Naive thymus-derived CD4-positive, alpha-beta T cell (primary cell): ENCODE results near the gene CENPH. TPM values are rescaled to one million over a fixed set of nuclear protein-coding genes. Genes with fewer than 3 reads are reported as not detected.
"Not testable (repeated sequence)": the region's sequence is repeated elsewhere in the genome, so short reads cannot be mapped to it uniquely, and the experiment has no call there.

ENCODE experiments used
- ATAC-seq: fragments of 150-1000 bp; cut with Tn5 transposase; 2 replicates; pipeline ENCODE4 v1.10.0; 2021; ENCODE audit warnings: mild to moderate bottlenecking, moderate library complexity
- CTCF ChIA-PET: fragments of 350-600 bp; sonication (Branson Sonifier 250); formaldehyde crosslinking; loops from one replicate; lab custom pipeline; 2021; ENCODE audit warnings: antibody characterized with exemption; lab: Charles Lee
- POLR2A ChIA-PET: fragments of 350-600 bp; sonication (Branson Sonifier 250); formaldehyde crosslinking; loops from one replicate; lab custom pipeline; 2021; ENCODE audit warnings: antibody characterized with exemption, inconsistent platforms; lab: Charles Lee
- DNase-seq, 9 donors: peaks; one replicate each; pipeline versions ENCODE4 v3.0.0 to v3.0.0-alpha.2; 2020 to 2022; ENCODE audit warnings: mixed read lengths in 1 of 9
- H3K27ac ChIP-seq: one replicate; pipeline ENCODE4 v1.7.0; 2013; ENCODE audit warnings: mild to moderate bottlenecking, low read depth, low read length, moderate library complexity
- H3K27me3 ChIP-seq, 2 donors: one replicate each; pipeline ENCODE4 v1.7.0; 2013; ENCODE audit warnings: low read length in 2 of 2, mild to moderate bottlenecking in 2 of 2, moderate library complexity in 2 of 2; ENCODE audit not compliant: control insufficient read depth in 2 of 2, insufficient read depth in 2 of 2
- H3K36me3 ChIP-seq, 3 experiments: 1 replicate in 2 of 3; 2 replicates in 1 of 3; pipeline ENCODE4 v1.7.0; 2013; ENCODE audit warnings: low read length in 3 of 3, mild to moderate bottlenecking in 3 of 3, moderate library complexity in 1 of 3; ENCODE audit not compliant: insufficient read depth in 3 of 3, control insufficient read depth in 2 of 3
- H3K4me1 ChIP-seq, 2 donors: one replicate each; pipeline ENCODE4 v1.7.0; 2013; ENCODE audit warnings: low read length in 2 of 2, mild to moderate bottlenecking in 2 of 2, moderate library complexity in 1 of 2; ENCODE audit not compliant: control insufficient read depth in 2 of 2, insufficient read depth in 2 of 2
- H3K4me3 ChIP-seq: 2 replicates; pipeline ENCODE4 v1.7.0; 2013; ENCODE audit warnings: mild to moderate bottlenecking, low read length
- H3K9me3 ChIP-seq, 3 experiments: 1 replicate in 2 of 3; 2 replicates in 1 of 3; pipeline ENCODE4 v1.7.0; 2013; ENCODE audit warnings: low read length in 3 of 3; ENCODE audit not compliant: control insufficient read depth in 2 of 3
- H3K27ac Mint-ChIP-seq, 9 donors: one replicate each; pipeline ENCODE4 v1.8.0; 2020 to 2022; ENCODE audit warnings: mixed read lengths in 9 of 9, mild to moderate bottlenecking in 8 of 9, moderate library complexity in 5 of 9, inconsistent platforms in 2 of 9
- H3K27me3 Mint-ChIP-seq, 5 donors: one replicate each; pipeline ENCODE4 v1.8.0; 2021 to 2022; ENCODE audit warnings: mixed read lengths in 5 of 5, mild to moderate bottlenecking in 1 of 5
- H3K36me3 Mint-ChIP-seq, 5 donors: one replicate each; pipeline ENCODE4 v1.8.0; 2020 to 2022; ENCODE audit warnings: mixed read lengths in 5 of 5, mild to moderate bottlenecking in 3 of 5, inconsistent platforms in 1 of 5
- H3K4me1 Mint-ChIP-seq, 7 donors: one replicate each; pipeline ENCODE4 v1.8.0; 2020 to 2022; ENCODE audit warnings: mixed read lengths in 7 of 7, mild to moderate bottlenecking in 3 of 7, inconsistent platforms in 1 of 7
- H3K4me3 Mint-ChIP-seq, 10 donors: one replicate each; pipeline ENCODE4 v1.8.0; 2020 to 2022; ENCODE audit warnings: mild to moderate bottlenecking in 10 of 10, mixed read lengths in 10 of 10, moderate library complexity in 6 of 10, inconsistent platforms in 2 of 10
- H3K9me3 Mint-ChIP-seq, 11 donors: one replicate each; pipeline ENCODE4 v1.8.0; 2020 to 2022; ENCODE audit warnings: mixed read lengths in 11 of 11, mild to moderate bottlenecking in 4 of 11, inconsistent platforms in 1 of 11, moderate library complexity in 1 of 11
- intact Hi-C, 2 donors: fragments of 100-400 bp; cut with micrococcal nuclease; formaldehyde crosslinking; loops; one replicate each; pipeline ENCODE4 v1.15.1; 2023
- polyA plus RNA-seq, 2 donors: library from polyadenylated mRNA; unstranded; fragments of 300-500 nt; fragmentation: Illumina TruSeq; gene quantifications; one replicate each; pipeline ENCODE4 v1.2.3, GENCODE V29; 2021
- total RNA-seq, 6 experiments: library from RNA in 5 of 6; stranded (reverse) in 5 of 6; gene quantifications; 1 replicate in 5 of 6; 2 replicates in 1 of 6; pipeline ENCODE4 v1.2.3 and lab custom pipeline; 2021 to 2026

The CENPH gene
- total and polyA plus RNA-seq, 7 experiments from 2014 or later, result 3.4 to 25.3 (median 8.2) TPM

GRCh38 chr5:69245031-69245430 is 55.6 kb downstream of the CENPH start:
- Histone ChIP-seq H3K36me3 (peaks cover 0 to 2% (median 0%) of the 10 kb centered on the region in 3 experiments), H3K9me3 (peaks cover 0 to 4% (median 0%) of the 10 kb centered on the region in 3 experiments), H3K27ac (no peak overlapping the region), H3K4me1 (peaks cover 0 to 4% of the 10 kb centered on the region in 2 donors), H3K4me3 (no peak overlapping the region), H3K27me3 (no peaks in the 10 kb centered on the region)
- Mint-ChIP-seq H3K36me3 (peaks cover 8 to 68% (median 62%) of the 10 kb centered on the region in 5 donors), H3K27ac (no peak overlapping the region), H3K4me3 (no peak overlapping the region), H3K27me3 (no peaks in the 10 kb centered on the region), H3K4me1 (peaks cover 25 to 80% (median 60%) of the 10 kb centered on the region in 7 donors), H3K9me3 (peaks cover 0 to 29% (median 6%) of the 10 kb centered on the region in 11 donors)
- POLR2A ChIA-PET, result no interaction called here
- DNase-seq (no peak), ATAC-seq (no peak)
- intact Hi-C loops, result loop anchor here in 1 of 2 donors (1.0 kb wide), 1 partner anchor 8 kb away; no protein-coding TSS in a partner anchor
- CTCF ChIA-PET, result no interaction called here

GRCh38 chr5:69248019-69248418 is 58.6 kb downstream of the CENPH start:
- Mint-ChIP-seq H3K4me1 (peaks cover 14 to 56% (median 40%) of the 10 kb centered on the region in 7 donors), H3K27me3 (no peaks in the 10 kb centered on the region), H3K9me3 (peaks cover 0 to 29% (median 6%) of the 10 kb centered on the region in 11 donors), H3K36me3 (peaks cover 4 to 54% (median 43%) of the 10 kb centered on the region in 5 donors), H3K27ac (no peak overlapping the region), H3K4me3 (no peak overlapping the region)
- Histone ChIP-seq H3K4me3 (no peak overlapping the region), H3K4me1 (peaks cover 0 to under 1% of the 10 kb centered on the region in 2 donors), H3K27ac (no peak overlapping the region), H3K36me3 (peaks cover 0 to 10% (median 0%) of the 10 kb centered on the region in 3 experiments), H3K27me3 (no peaks in the 10 kb centered on the region), H3K9me3 (peaks cover 0 to 4% (median 0%) of the 10 kb centered on the region in 3 experiments)
- ChIA-PET CTCF (no interaction called here), POLR2A (no interaction called here)
- ATAC-seq (no peak), DNase-seq (no peak)
- intact Hi-C loops, result no loop called here

- H3K27me3 Mint-ChIP-seq, result no peaks in the 10 kb centered on the region
- Histone ChIP-seq H3K4me3 (no peak overlapping the region), H3K9me3 (peaks cover 0 to 4% (median 0%) of the 10 kb centered on the region in 3 experiments), H3K36me3 (peaks cover 0 to 19% (median 0%) of the 10 kb centered on the region in 3 experiments), H3K27me3 (no peaks in the 10 kb centered on the region), H3K27ac (no peak overlapping the region), H3K4me1 (no peaks in the 10 kb centered on the region)
- ATAC-seq (no peak), DNase-seq (no peak)
- ChIA-PET CTCF (no interaction called here), POLR2A (no interaction called here)
- H3K4me3 Mint-ChIP-seq, result no peak overlapping the region
- H3K9me3 Mint-ChIP-seq, result peaks cover 0 to 29% (median 6%) of the 10 kb centered on the region in 11 donors
- H3K27ac Mint-ChIP-seq, result peak overlapping the region in 1 of 9 donors; percentile 86
- intact Hi-C loops, result no loop called here
- peaks cover 5 to 34% (median 24%) of the 10 kb centered on the region in 7 donors for H3K4me1 Mint-ChIP-seq
- H3K36me3 Mint-ChIP-seq, result peaks cover 4 to 47% (median 34%) of the 10 kb centered on the region in 5 donors
Measured at GRCh38 chr5:69250593-69250992, 61.2 kb downstream of the CENPH start.

DNA sequence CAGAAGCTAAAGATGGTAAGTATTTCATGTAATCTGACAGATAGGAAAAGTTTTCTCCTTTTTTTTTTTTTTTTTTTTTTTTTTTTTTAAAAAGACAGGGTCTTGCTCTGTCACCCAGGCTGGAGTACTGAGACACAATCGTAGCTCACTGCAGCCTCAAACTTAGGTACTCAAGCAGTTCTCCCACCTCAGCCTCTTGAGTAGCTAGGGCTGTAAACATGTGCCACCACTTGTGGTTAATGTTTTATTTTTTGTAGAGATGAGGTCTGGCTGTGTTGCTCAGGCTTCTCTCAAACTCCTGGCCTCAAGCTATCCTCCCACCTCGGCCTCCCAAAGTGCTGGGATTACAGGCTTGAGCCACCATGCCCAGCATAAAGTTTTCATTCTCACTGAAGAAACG is 63.1 kb downstream of the CENPH start:
- POLR2A ChIA-PET, result no interaction called here
- Mint-ChIP-seq H3K27me3 (no peaks in the 10 kb centered on the region), H3K27ac (peak overlapping the region in 2 of 9 donors; percentile 25 to 63), H3K4me3 (no peak overlapping the region), H3K4me1 (peaks cover under 1 to 18% (median 10%) of the 10 kb centered on the region in 7 donors), H3K9me3 (peaks cover 0 to 16% (median 6%) of the 10 kb centered on the region in 11 donors), H3K36me3 (peaks cover 4 to 35% (median 17%) of the 10 kb centered on the region in 5 donors)
- H3K4me1 ChIP-seq, result no peaks in the 10 kb centered on the region
- H3K27me3 ChIP-seq, result no peaks in the 10 kb centered on the region
- peaks cover 0 to 4% (median 0%) of the 10 kb centered on the region in 3 experiments for H3K9me3 ChIP-seq
- H3K4me3 ChIP-seq, result no peak overlapping the region
- CTCF ChIA-PET, result no interaction called here
- DNase-seq (no peak), ATAC-seq (no peak)
- intact Hi-C loops, result no loop called here
- H3K27ac ChIP-seq, result no peak overlapping the region
- peaks cover 0 to 33% (median 6%) of the 10 kb centered on the region in 3 experiments for H3K36me3 ChIP-seq

DNA sequence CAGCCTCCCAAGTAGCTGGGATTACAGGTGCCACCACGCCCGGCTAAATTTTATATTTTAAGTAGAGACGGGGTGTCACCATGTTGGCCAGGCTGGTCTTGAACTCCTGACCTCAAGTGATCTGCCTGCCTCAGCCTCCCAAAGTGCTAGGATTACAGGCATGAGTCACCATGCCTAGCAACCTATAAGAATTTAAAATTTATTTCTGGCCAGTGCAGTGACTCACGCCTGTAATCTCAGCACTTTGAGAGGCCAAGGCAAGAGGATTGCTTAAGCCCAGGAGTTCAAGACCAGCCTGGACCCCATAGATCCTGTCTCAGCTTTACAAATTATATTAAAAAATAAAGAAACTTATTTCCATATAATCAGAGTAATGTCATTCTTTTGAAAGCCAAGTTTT is 66.6 kb downstream of the CENPH start:
- H3K27me3 Mint-ChIP-seq, POLR2A ChIA-PET, H3K9me3 Mint-ChIP-seq, ATAC-seq, H3K4me3 ChIP-seq, H3K27ac ChIP-seq, H3K27me3 ChIP-seq, DNase-seq, H3K9me3 ChIP-seq, H3K4me1 Mint-ChIP-seq, H3K4me3 Mint-ChIP-seq, H3K4me1 ChIP-seq, intact Hi-C loops, H3K27ac Mint-ChIP-seq: not testable (repeated sequence)
- CTCF ChIA-PET, result interaction anchor here (0.7 kb wide), 1 partner anchor 17 kb away, joined by 3 read pairs; no protein-coding TSS in a partner anchor
- H3K36me3 ChIP-seq, result peaks cover 0 to 52% (median 11%) of the 10 kb centered on the region in 3 experiments
- H3K36me3 Mint-ChIP-seq, result peaks cover 0 to 21% (median 4%) of the 10 kb centered on the region in 5 donors

- intact Hi-C loops, result no loop called here
- H3K27me3 Mint-ChIP-seq, result no peaks in the 10 kb centered on the region
- Histone ChIP-seq H3K36me3 (peaks cover 0 to 58% (median 11%) of the 10 kb centered on the region in 3 experiments), H3K4me1 (no peaks in the 10 kb centered on the region), H3K9me3 (no peaks in the 10 kb centered on the region), H3K27ac (no peak overlapping the region), H3K4me3 (no peak overlapping the region), H3K27me3 (no peaks in the 10 kb centered on the region)
- POLR2A ChIA-PET, result no interaction called here
- no peak overlapping the region for H3K4me3 Mint-ChIP-seq
- peaks cover 0 to 32% (median 9%) of the 10 kb centered on the region in 5 donors for H3K36me3 Mint-ChIP-seq
- no peaks in the 10 kb centered on the region for H3K4me1 Mint-ChIP-seq
- ATAC-seq (no peak), DNase-seq (no peak)
- H3K27ac Mint-ChIP-seq, result no peak overlapping the region
- CTCF ChIA-PET, result no interaction called here
- no peaks in the 10 kb centered on the region for H3K9me3 Mint-ChIP-seq
Measured at GRCh38 chr5:69257577-69257976, 68.2 kb downstream of the CENPH start.
